Measurements from ENCODE around the gene TENM4. TPM values are rescaled to one million over a fixed set of nuclear protein-coding genes. Genes with fewer than 3 reads are reported as not detected.

Gene TENM4
- polyA plus RNA-seq, 1 experiment = 5.5 TPM

GRCh38 chr11:79047321-79047720 lies 393.5 kb downstream of the TENM4 start:
- POLR2A ChIA-PET = no interaction called here
- CTCF ChIA-PET = no interaction called here
- no peaks in the 10 kb centered on the region for H3K27me3 ChIP-seq (ENCODE audit: control insufficient read depth, insufficient read depth, low read length)

GRCh38 chr11:79046366-79046765 lies 394.5 kb downstream of the TENM4 start:
- TF ChIP-seq CTCF (IDR thresholded peaks at IDR 0.05; ENCODE audit: low read depth, low read length) = no peak
- Histone ChIP-seq H3K4me3 (ENCODE audit: low read depth, low read length) (no peak overlapping the region), H3K9me3 (ENCODE audit: control insufficient read depth, insufficient read depth, low read length) (no peaks in the 10 kb centered on the region), H3K27me3 (ENCODE audit: control insufficient read depth, insufficient read depth, low read length) (no peaks in the 10 kb centered on the region), H3K27ac (ENCODE audit: low read depth, low read length) (no peak overlapping the region)
- ChIA-PET CTCF (no interaction called here), POLR2A (no interaction called here)
- DNase-seq (ENCODE audit: low read depth, low spot score) = no peak

More at GRCh38 chr11:79047321-79047720, 393.5 kb downstream of the TENM4 start:
- Histone ChIP-seq H3K4me3 (ENCODE audit: low read depth, low read length) (no peak overlapping the region), H3K9me3 (ENCODE audit: control insufficient read depth, insufficient read depth, low read length) (no peaks in the 10 kb centered on the region), H3K27ac (ENCODE audit: low read depth, low read length) (no peak overlapping the region)
- DNase-seq (ENCODE audit: low read depth, low spot score) = no peak
- TF ChIP-seq CTCF (IDR thresholded peaks at IDR 0.05; ENCODE audit: low read depth, low read length) = no peak

GRCh38 chr11:79045800-79046304 lies 395.0 kb downstream of the TENM4 start:
- Histone ChIP-seq H3K9me3 (ENCODE audit: control insufficient read depth, insufficient read depth, low read length) (no peaks in the 10 kb centered on the region), H3K27me3 (ENCODE audit: control insufficient read depth, insufficient read depth, low read length) (no peaks in the 10 kb centered on the region), H3K27ac (ENCODE audit: low read depth, low read length) (no peak overlapping the region), H3K4me3 (ENCODE audit: low read depth, low read length) (no peak overlapping the region)
- TF ChIP-seq CTCF (IDR thresholded peaks at IDR 0.05; ENCODE audit: low read depth, low read length) = no peak
- DNase-seq (ENCODE audit: low read depth, low spot score) = no peak
- CTCF ChIA-PET = interaction anchor here (0.6 to 0.9 kb wide), 2 partner anchors 119 to 400 kb away, joined by 3 read pairs; no protein-coding TSS in a partner anchor
- POLR2A ChIA-PET = no interaction called here

GRCh38 chr11:79045018-79045799 lies 395.6 kb downstream of the TENM4 start:
- H3K27ac ChIP-seq (ENCODE audit: low read depth, low read length) = no peak overlapping the region
- no peak for DNase-seq (ENCODE audit: low read depth, low spot score)
- ChIA-PET CTCF (interaction anchor here (0.6 to 0.9 kb wide), 2 partner anchors 119 to 400 kb away, joined by 3 read pairs; no protein-coding TSS in a partner anchor), POLR2A (no interaction called here)
- no peak overlapping the region for H3K4me3 ChIP-seq (ENCODE audit: low read depth, low read length)
- no peak for TF ChIP-seq CTCF (IDR thresholded peaks at IDR 0.05; ENCODE audit: low read depth, low read length)
- H3K9me3 ChIP-seq (ENCODE audit: control insufficient read depth, insufficient read depth, low read length) = peaks cover 4% of the 10 kb centered on the region; the same call in 1 of the 2 replicates
- no peaks in the 10 kb centered on the region for H3K27me3 ChIP-seq (ENCODE audit: control insufficient read depth, insufficient read depth, low read length)

GRCh38 chr11:79044201-79044600 lies 396.6 kb downstream of the TENM4 start:
- ChIA-PET POLR2A (no interaction called here), CTCF (interaction anchor here (1.4 kb wide), 1 partner anchor 399 kb away, joined by 5 read pairs; no protein-coding TSS in a partner anchor)
- Histone ChIP-seq H3K4me3 (ENCODE audit: low read depth, low read length) (no peak overlapping the region), H3K27ac (ENCODE audit: low read depth, low read length) (no peak overlapping the region), H3K27me3 (ENCODE audit: control insufficient read depth, insufficient read depth, low read length) (no peaks in the 10 kb centered on the region), H3K9me3 (ENCODE audit: control insufficient read depth, insufficient read depth, low read length) (peaks cover 6% of the 10 kb centered on the region; the same call in 1 of the 2 replicates)
- no peak for DNase-seq (ENCODE audit: low read depth, low spot score)
- no peak for TF ChIP-seq CTCF (IDR thresholded peaks at IDR 0.05; ENCODE audit: low read depth, low read length)
